Neuronal stem cell (in vitro differentiated cells): Measurements from ENCODE around the gene ELMO1.

Source experiments
- DNase-seq: peaks from one replicate; pipeline ENCODE4 v3.0.0-alpha.2; 2013; ENCODE audit warnings: low spot score
- H2AFZ ChIP-seq: one replicate; pipeline ENCODE4 v1.6.1; 2013; ENCODE audit warnings: mild to moderate bottlenecking, low read length, inconsistent platforms
- H2AK5ac ChIP-seq: 2 replicates; pipeline ENCODE4 v1.6.1; 2013; ENCODE audit warnings: low read depth, mild to moderate bottlenecking, inconsistent platforms, low read length, moderate library complexity, mixed read lengths
- H2BK120ac ChIP-seq: 2 replicates; pipeline ENCODE4 v1.6.1; 2013; ENCODE audit warnings: low read depth, mild to moderate bottlenecking, inconsistent platforms, low read length, moderate library complexity, mixed read lengths
- H2BK12ac ChIP-seq: one replicate; pipeline ENCODE4 v1.6.1; 2013; ENCODE audit warnings: low read length, inconsistent platforms
- H2BK15ac ChIP-seq: 2 replicates; pipeline ENCODE4 v1.6.1; 2013; ENCODE audit warnings: mild to moderate bottlenecking, low read length, inconsistent platforms, mixed read lengths
- H2BK5ac ChIP-seq: one replicate; pipeline ENCODE4 v1.6.1; 2013; ENCODE audit warnings: inconsistent platforms, mild to moderate bottlenecking, low read length, moderate library complexity
- H3K14ac ChIP-seq: one replicate; pipeline ENCODE4 v1.6.1; 2013; ENCODE audit warnings: low read length, inconsistent platforms
- H3K18ac ChIP-seq: 2 replicates; pipeline ENCODE4 v1.6.1; 2013; ENCODE audit warnings: low read length, inconsistent platforms
- H3K23ac ChIP-seq: 2 replicates; pipeline ENCODE4 v1.6.1; 2013; ENCODE audit warnings: low read depth, mild to moderate bottlenecking, mixed read lengths, low read length, inconsistent platforms; ENCODE audit not compliant: poor library complexity
- H3K27ac ChIP-seq: replicated peaks from 3 replicates; pipeline ENCODE4 v1.5.1; 2013; ENCODE audit warnings: low read length, inconsistent platforms
- H3K27me3 ChIP-seq, 3 experiments: 2 replicates each; pipeline ENCODE4 v1.6.1; 2013; ENCODE audit warnings: low read length in 3 of 3, mild to moderate bottlenecking in 2 of 3, inconsistent platforms in 1 of 3, low read depth in 1 of 3, mixed read lengths in 1 of 3, moderate library complexity in 1 of 3; ENCODE audit not compliant: control insufficient read depth in 3 of 3, insufficient read depth in 3 of 3
- H3K36me3 ChIP-seq, 2 donors: replicated peaks in 1 of 2; 2 replicates each; pipeline ENCODE4 v1.6.1; 2013; ENCODE audit warnings: low read length in 2 of 2; ENCODE audit not compliant: control insufficient read depth in 2 of 2, insufficient read depth in 2 of 2
- H3K4ac ChIP-seq: 2 replicates; pipeline ENCODE4 v1.6.1; 2013; ENCODE audit warnings: inconsistent platforms, mild to moderate bottlenecking, low read length, moderate library complexity
- H3K4me1 ChIP-seq, 2 donors: 1 replicate in 1 of 2; 2 replicates in 1 of 2; pipeline ENCODE4 v1.6.1; 2013; ENCODE audit warnings: low read length in 2 of 2, low read depth in 1 of 2; ENCODE audit not compliant: control insufficient read depth in 2 of 2, insufficient read depth in 1 of 2
- H3K4me2 ChIP-seq: one replicate; pipeline ENCODE4 v1.6.1; 2013; ENCODE audit warnings: mild to moderate bottlenecking, low read length, inconsistent platforms; ENCODE audit not compliant: insufficient read depth, poor library complexity, severe bottlenecking
- H3K4me3 ChIP-seq, 2 donors: 2 replicates each; pipeline ENCODE4 v1.5.1; 2013; ENCODE audit warnings: low read length in 2 of 2, mild to moderate bottlenecking in 2 of 2, inconsistent platforms in 1 of 2, moderate library complexity in 1 of 2
- H3K79me1 ChIP-seq: one replicate; pipeline ENCODE4 v1.6.1; 2013; ENCODE audit warnings: low read depth, mild to moderate bottlenecking, inconsistent platforms, low read length, moderate library complexity
- H3K9ac ChIP-seq: one replicate; pipeline ENCODE4 v1.6.1; 2013; ENCODE audit warnings: mild to moderate bottlenecking, low read depth, low read length, inconsistent platforms; ENCODE audit not compliant: poor library complexity
- H3K9me3 ChIP-seq, 2 donors: replicated peaks in 1 of 2; 2 replicates each; pipeline versions ENCODE3 to v1.6.1; 2013; ENCODE audit warnings: low read length in 2 of 2, mild to moderate bottlenecking in 2 of 2, inconsistent platforms in 1 of 2, low read depth in 1 of 2, mixed read lengths in 1 of 2, moderate library complexity in 1 of 2; ENCODE audit not compliant: control insufficient read depth in 2 of 2, insufficient read depth in 1 of 2
- H4K8ac ChIP-seq: one replicate; pipeline ENCODE4 v1.6.1; 2013; ENCODE audit warnings: low read depth, mild to moderate bottlenecking, inconsistent platforms, low read length, moderate library complexity
- H4K91ac ChIP-seq: one replicate; pipeline ENCODE4 v1.6.1; 2013; ENCODE audit warnings: low read length, low read depth, mild to moderate bottlenecking, inconsistent platforms; ENCODE audit not compliant: poor library complexity
- WGBS, 2 donors: extraction: QIAGEN DNeasy Blood & Tissue Kit; methylation state at CpG; one replicate each; pipeline ENCODE4 v1.1.7; 2013; ENCODE audit warnings: missing lambda C conversion rate in 2 of 2, mixed read lengths in 1 of 2; ENCODE audit not compliant: insufficient read length in 2 of 2, insufficient replicate concordance in 1 of 2; ENCODE audit errors: extremely low coverage in 2 of 2; 5-methylcytosine and 5-hydroxymethylcytosine counted together

The ELMO1 gene

DNA sequence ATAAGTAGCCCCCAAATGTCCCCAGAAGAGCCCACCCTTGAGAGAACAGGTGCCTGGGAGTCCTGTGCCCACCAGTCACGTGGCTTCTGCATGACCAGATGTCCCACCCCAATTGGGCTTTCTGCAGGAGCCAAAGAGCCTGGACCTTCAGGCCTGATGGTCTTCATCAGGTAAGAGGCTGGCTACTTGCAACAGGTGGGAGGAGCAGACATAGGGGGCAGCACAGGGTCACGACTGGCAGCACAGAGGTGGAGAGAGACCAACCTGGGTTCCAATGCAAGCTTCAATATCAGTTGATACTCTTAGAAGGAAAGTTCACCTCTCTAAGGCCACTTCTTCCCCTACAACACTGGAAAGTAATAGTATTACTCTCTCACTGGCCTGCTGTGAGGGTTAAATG lies 288.0 kb downstream of the ELMO1 start:
- Histone ChIP-seq H2AFZ (no peak overlapping the region), H3K4ac (no peak overlapping the region), H3K4me2 (no peak overlapping the region), H3K14ac (no peak overlapping the region), H3K36me3 (no peaks in the 10 kb centered on the region), H3K4me3 (no peak overlapping the region), H3K9me3 (no peaks in the 10 kb centered on the region), H3K27ac (no peak overlapping the region), H2BK120ac (no peak overlapping the region), H3K9ac (no peak overlapping the region), H2AK5ac (no peak overlapping the region), H3K27me3 (no peaks in the 10 kb centered on the region), H3K79me1 (no peaks in the 10 kb centered on the region), H4K8ac (no peak overlapping the region), H2BK12ac (no peak overlapping the region), H2BK15ac (no peak overlapping the region), H4K91ac (no peak overlapping the region), H2BK5ac (no peak overlapping the region), H3K4me1 (no peaks in the 10 kb centered on the region), H3K23ac (no peak overlapping the region), H3K18ac (no peak overlapping the region)
- WGBS, 2 donors, result no CpG with 5 or more reads among the region's 2 CpGs
- DNase-seq, result no peak

DNA sequence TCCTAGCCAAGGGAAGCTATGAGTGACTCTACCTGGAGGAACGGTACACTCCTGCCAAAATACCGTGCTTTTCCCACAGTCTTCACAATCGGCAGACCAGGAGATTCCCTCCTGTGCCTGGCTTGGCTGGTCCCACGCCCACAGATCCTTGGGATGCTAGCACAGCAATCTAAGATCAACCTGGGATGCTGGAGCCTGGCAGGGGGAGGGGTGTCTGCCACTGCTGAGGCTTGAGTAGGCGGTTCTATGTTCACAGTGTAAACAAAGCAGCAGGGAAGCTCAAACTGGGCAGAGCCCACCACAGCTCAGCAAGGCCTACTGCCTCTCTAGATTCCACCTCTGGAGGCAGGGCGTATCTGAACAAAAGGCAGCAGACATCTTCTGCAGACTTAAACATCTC lies 295.3 kb downstream of the ELMO1 start:
- Histone ChIP-seq H2BK5ac (no peak overlapping the region), H3K4me2 (no peak overlapping the region), H3K79me1 (no peaks in the 10 kb centered on the region), H2BK15ac (no peak overlapping the region), H3K27me3 (no peaks in the 10 kb centered on the region), H3K14ac (no peak overlapping the region), H4K91ac (no peak overlapping the region), H2BK120ac (no peak overlapping the region), H3K9me3 (no peaks in the 10 kb centered on the region), H3K23ac (no peak overlapping the region), H3K4me3 (no peak overlapping the region), H2AFZ (no peak overlapping the region), H3K4ac (no peak overlapping the region), H2BK12ac (no peak overlapping the region), H3K4me1 (no peaks in the 10 kb centered on the region), H3K9ac (no peak overlapping the region), H2AK5ac (no peak overlapping the region), H4K8ac (no peak overlapping the region), H3K27ac (no peak overlapping the region), H3K36me3 (no peaks in the 10 kb centered on the region), H3K18ac (no peak overlapping the region)
- WGBS, 2 donors, result no CpG with 5 or more reads among the region's 6 CpGs
- DNase-seq, result no peak

DNA sequence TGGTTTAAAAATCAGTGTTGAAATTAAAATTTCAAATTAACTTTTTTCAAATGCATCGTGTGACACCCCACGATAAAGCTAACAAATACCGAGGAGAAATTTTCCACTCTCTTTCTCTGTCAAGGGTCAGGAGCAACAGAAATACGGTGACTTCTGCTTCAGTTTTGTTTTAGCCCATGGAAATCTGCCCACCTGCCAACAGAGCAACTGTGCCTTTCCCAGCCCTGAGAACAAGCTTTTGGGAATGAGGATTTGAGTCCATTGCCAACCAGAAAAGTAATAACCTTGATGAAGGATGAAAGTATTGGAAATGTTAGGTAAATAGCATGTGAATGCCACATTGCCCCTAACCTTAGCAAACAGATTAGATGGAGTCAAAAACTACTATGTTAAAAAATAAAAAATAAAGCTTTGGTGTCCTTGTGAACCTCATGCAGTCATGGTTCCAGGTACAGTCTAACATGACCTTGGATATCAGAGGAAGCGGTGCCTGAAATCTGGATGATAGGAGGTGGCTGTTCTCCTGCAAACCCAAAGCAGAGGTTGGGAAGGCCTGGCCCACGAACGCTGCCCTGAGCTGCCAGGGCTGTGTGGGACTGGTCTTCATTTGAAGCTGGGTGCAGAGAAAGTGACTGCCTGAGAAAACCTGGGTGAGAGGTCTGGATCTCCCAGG lies 296.8 kb downstream of the ELMO1 start:
- Histone ChIP-seq H3K9me3 (no peaks in the 10 kb centered on the region), H4K91ac (no peak overlapping the region), H3K36me3 (no peaks in the 10 kb centered on the region), H3K4ac (no peak overlapping the region), H2BK120ac (no peak overlapping the region), H4K8ac (no peak overlapping the region), H3K23ac (no peak overlapping the region), H3K14ac (no peak overlapping the region), H3K79me1 (no peaks in the 10 kb centered on the region), H2BK12ac (no peak overlapping the region), H3K18ac (peak overlapping the region; percentile 45), H2AFZ (no peak overlapping the region), H3K4me2 (no peak overlapping the region), H2AK5ac (no peak overlapping the region), H3K27ac (no peak overlapping the region), H3K9ac (no peak overlapping the region), H3K4me1 (no peaks in the 10 kb centered on the region), H2BK15ac (no peak overlapping the region), H3K27me3 (no peaks in the 10 kb centered on the region), H3K4me3 (no peak overlapping the region), H2BK5ac (no peak overlapping the region)
- no peak for DNase-seq
- WGBS, 2 donors, result no CpG with 5 or more reads among the region's 7 CpGs

DNA sequence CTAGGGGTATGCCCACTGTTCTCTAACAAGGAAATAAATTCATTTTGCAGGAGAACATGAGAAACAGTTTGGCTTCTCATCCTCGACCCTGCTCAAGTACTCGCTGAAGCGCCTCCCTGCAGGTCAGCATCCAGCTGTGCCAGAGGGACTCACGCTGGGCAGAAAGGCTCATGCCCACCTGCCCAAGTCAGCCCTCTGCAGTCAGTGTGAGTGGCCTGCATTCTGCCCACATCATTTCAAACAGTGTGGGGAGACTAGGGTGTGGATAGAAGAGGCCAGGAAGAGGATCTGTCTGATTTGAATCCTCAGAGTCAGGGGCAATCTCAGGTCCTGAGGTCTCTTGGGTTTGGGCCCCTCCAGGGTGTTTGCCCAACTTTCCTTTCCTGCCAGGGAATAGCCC lies 297.8 kb downstream of the ELMO1 start:
- Histone ChIP-seq H3K18ac (no peak overlapping the region), H3K14ac (no peak overlapping the region), H3K23ac (no peak overlapping the region), H2BK15ac (no peak overlapping the region), H2BK12ac (no peak overlapping the region), H3K79me1 (no peaks in the 10 kb centered on the region), H3K4me2 (no peak overlapping the region), H3K9ac (no peak overlapping the region), H4K91ac (no peak overlapping the region), H2AFZ (no peak overlapping the region), H3K36me3 (no peaks in the 10 kb centered on the region), H4K8ac (no peak overlapping the region), H3K9me3 (no peaks in the 10 kb centered on the region), H3K27ac (no peak overlapping the region), H2AK5ac (no peak overlapping the region), H3K4me1 (no peaks in the 10 kb centered on the region), H3K27me3 (no peaks in the 10 kb centered on the region), H3K4ac (no peak overlapping the region), H2BK120ac (no peak overlapping the region), H2BK5ac (no peak overlapping the region), H3K4me3 (no peak overlapping the region)
- no peak for DNase-seq
- no CpG with 5 or more reads among the region's 4 CpGs for WGBS, 2 donors
